Upper lobe of right lung (tissue), 1 donor: ENCODE measurements around the gene ORC5. TPM values are rescaled to one million over a fixed set of nuclear protein-coding genes. Genes with fewer than 3 reads are reported as not detected.
"Not testable (repeated sequence)": the region's sequence is repeated elsewhere in the genome, so short reads cannot be mapped to it uniquely, and the experiment has no call there.

Experiments used
- ATAC-seq: fragments of 200-7000 bp; cut with Tn5 transposase; one replicate; pipeline ENCODE4 v1.9.1; 2020; ENCODE audit warnings: mild to moderate bottlenecking, moderate library complexity
- DNase-seq: peaks from one replicate; pipeline ENCODE4 v3.0.0-alpha.2; 2020
- H3K27ac ChIP-seq: fragments of 200-600 bp; one replicate; pipeline ENCODE4 v1.8.0; 2022
- H3K27me3 ChIP-seq: fragments of 200-600 bp; one replicate; pipeline ENCODE4 v1.8.0; 2022; ENCODE audit warnings: mild to moderate bottlenecking
- H3K36me3 ChIP-seq: fragments of 200-600 bp; one replicate; pipeline ENCODE4 v1.8.0; 2022
- H3K4me1 ChIP-seq: fragments of 200-600 bp; one replicate; pipeline ENCODE4 v1.8.0; 2022
- H3K4me3 ChIP-seq: fragments of 200-600 bp; one replicate; pipeline ENCODE4 v1.8.0; 2022; ENCODE audit warnings: mild to moderate bottlenecking
- H3K9me3 ChIP-seq: fragments of 200-600 bp; one replicate; pipeline ENCODE4 v1.8.0; 2022
- CTCF ChIP-seq: fragments of 200-600 bp; IDR thresholded peaks from one replicate; pipeline ENCODE4 v1.8.0; 2022; ENCODE audit warnings: antibody characterized with exemption
- intact Hi-C: fragments of 100-400 bp; cut with DNase I; formaldehyde crosslinking; loops from one replicate; pipeline ENCODE4 v1.11.0; 2022
- total RNA-seq: library from RNA; stranded (reverse); fragmentation: NEBNext Ultra II Directional; extraction: Animal tissue kit (Norgen Biotek cat#: 25700); gene quantifications from one replicate; pipeline ENCODE4 v1.2.1, GENCODE V29; 2021
- donor health status: DM: no; HTN: yes; CAD: no; lungs with severe emphysema.

ORC5 gene
- total RNA-seq, 1 donor from 2014 or later: 13.6 TPM

GRCh38 chr7:104242638-104243037, 34.8 kb upstream of the ORC5 start:
- DNase-seq (no peak), ATAC-seq (no peak)
- Histone ChIP-seq H3K9me3 (no peaks in the 10 kb centered on the region), H3K4me3 (no peak overlapping the region), H3K27ac (no peak overlapping the region), H3K36me3 (no peaks in the 10 kb centered on the region), H3K4me1 (no peaks in the 10 kb centered on the region), H3K27me3 (no peaks in the 10 kb centered on the region)
- TF ChIP-seq CTCF: no peak
- intact Hi-C loops: no loop called here

- Histone ChIP-seq H3K27ac (no peak overlapping the region), H3K27me3 (no peaks in the 10 kb centered on the region), H3K4me1 (no peaks in the 10 kb centered on the region), H3K4me3 (no peak overlapping the region), H3K36me3 (no peaks in the 10 kb centered on the region), H3K9me3 (no peaks in the 10 kb centered on the region)
- intact Hi-C loops: no loop called here
- no peak for TF ChIP-seq CTCF
- DNase-seq (no peak), ATAC-seq (no peak)
Observed at GRCh38 chr7:104241538-104242209, 33.9 kb upstream of the ORC5 start.

GRCh38 chr7:104241135-104241534, 33.3 kb upstream of the ORC5 start:
- ATAC-seq (no peak), DNase-seq (no peak)
- Histone ChIP-seq H3K4me1 (no peaks in the 10 kb centered on the region), H3K4me3 (no peak overlapping the region), H3K9me3 (no peaks in the 10 kb centered on the region), H3K36me3 (no peaks in the 10 kb centered on the region), H3K27ac (no peak overlapping the region), H3K27me3 (no peaks in the 10 kb centered on the region)
- TF ChIP-seq CTCF: no peak
- intact Hi-C loops: no loop called here

- Histone ChIP-seq H3K27ac (no peak overlapping the region), H3K4me1 (no peaks in the 10 kb centered on the region), H3K27me3 (no peaks in the 10 kb centered on the region), H3K4me3 (no peak overlapping the region), H3K36me3 (no peaks in the 10 kb centered on the region), H3K9me3 (no peaks in the 10 kb centered on the region)
- DNase-seq (no peak), ATAC-seq (no peak)
- intact Hi-C loops: no loop called here
- no peak for TF ChIP-seq CTCF
Observed at GRCh38 chr7:104240401-104240800, 32.6 kb upstream of the ORC5 start.

GRCh38 chr7:104234990-104235389, 27.2 kb upstream of the ORC5 start:
- H3K4me1 ChIP-seq, DNase-seq, H3K36me3 ChIP-seq, H3K27ac ChIP-seq, H3K4me3 ChIP-seq, H3K9me3 ChIP-seq, intact Hi-C loops, H3K27me3 ChIP-seq, ATAC-seq: not testable (repeated sequence)

GRCh38 chr7:104231054-104232046, 23.5 kb upstream of the ORC5 start:
- Histone ChIP-seq H3K9me3 (no peaks in the 10 kb centered on the region), H3K4me3 (no peak overlapping the region), H3K27me3 (peaks cover 4% of the 10 kb centered on the region), H3K4me1 (no peaks in the 10 kb centered on the region), H3K27ac (no peak overlapping the region), H3K36me3 (no peaks in the 10 kb centered on the region)
- intact Hi-C loops: no loop called here
- no peak for DNase-seq
- peak; percentile 93 for ATAC-seq
- peak; percentile 83 for TF ChIP-seq CTCF
